SU-DHL-6 (cell line): ENCODE results near the gene LRRFIP2.

Source experiments
- EZH2phosphoT487 ChIP-seq: fragments of 200-600 bp; sonication (generic), shearing (Covaris generic); conservative IDR thresholded peaks from 2 replicates; pipeline ENCODE4 v1.6.1; 2018; ENCODE audit warnings: mild to moderate bottlenecking, antibody characterized with exemption, low read length, moderate library complexity, mixed read lengths
- TF ChIP-seq, protein P1 (sequence below): fragments of 200-600 bp; sonication (generic); IDR thresholded peaks from one replicate; pipeline ENCODE4 v1.5.1; 2017; ENCODE audit warnings: antibody characterized with exemption, mild to moderate bottlenecking, low read length, moderate library complexity; ENCODE audit not compliant: insufficient read depth, poor library complexity, severe bottlenecking

DNA sequence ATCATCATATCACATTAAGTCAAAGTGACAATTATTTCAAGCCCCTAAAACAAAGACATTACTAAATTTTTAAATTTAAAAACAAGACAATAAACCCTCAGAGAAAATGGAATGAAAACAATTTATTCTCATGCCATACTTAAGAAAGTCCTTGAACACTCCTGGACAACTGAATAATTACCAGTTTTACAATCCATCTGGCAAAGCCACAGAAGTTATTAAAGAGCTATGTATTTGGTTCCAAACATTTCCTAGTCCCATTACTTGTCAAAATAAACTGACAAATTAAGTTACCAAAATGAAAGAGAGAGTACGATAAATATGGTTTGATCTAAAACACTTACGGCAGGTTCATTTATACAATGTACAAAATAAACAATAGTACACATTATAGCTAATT is 63.2 kb downstream of the LRRFIP2 start:
- TF ChIP-seq, protein P1, sequence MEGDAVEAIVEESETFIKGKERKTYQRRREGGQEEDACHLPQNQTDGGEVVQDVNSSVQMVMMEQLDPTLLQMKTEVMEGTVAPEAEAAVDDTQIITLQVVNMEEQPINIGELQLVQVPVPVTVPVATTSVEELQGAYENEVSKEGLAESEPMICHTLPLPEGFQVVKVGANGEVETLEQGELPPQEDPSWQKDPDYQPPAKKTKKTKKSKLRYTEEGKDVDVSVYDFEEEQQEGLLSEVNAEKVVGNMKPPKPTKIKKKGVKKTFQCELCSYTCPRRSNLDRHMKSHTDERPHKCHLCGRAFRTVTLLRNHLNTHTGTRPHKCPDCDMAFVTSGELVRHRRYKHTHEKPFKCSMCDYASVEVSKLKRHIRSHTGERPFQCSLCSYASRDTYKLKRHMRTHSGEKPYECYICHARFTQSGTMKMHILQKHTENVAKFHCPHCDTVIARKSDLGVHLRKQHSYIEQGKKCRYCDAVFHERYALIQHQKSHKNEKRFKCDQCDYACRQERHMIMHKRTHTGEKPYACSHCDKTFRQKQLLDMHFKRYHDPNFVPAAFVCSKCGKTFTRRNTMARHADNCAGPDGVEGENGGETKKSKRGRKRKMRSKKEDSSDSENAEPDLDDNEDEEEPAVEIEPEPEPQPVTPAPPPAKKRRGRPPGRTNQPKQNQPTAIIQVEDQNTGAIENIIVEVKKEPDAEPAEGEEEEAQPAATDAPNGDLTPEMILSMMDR, result no peak
- TF ChIP-seq EZH2phosphoT487, result no peak
